ENCODE data around the gene SLC35B1.
"Not testable (repeated sequence)": the region's sequence is repeated elsewhere in the genome, so short reads cannot be mapped to it uniquely, and the experiment has no call there.

The SLC35B1 gene

DNA sequence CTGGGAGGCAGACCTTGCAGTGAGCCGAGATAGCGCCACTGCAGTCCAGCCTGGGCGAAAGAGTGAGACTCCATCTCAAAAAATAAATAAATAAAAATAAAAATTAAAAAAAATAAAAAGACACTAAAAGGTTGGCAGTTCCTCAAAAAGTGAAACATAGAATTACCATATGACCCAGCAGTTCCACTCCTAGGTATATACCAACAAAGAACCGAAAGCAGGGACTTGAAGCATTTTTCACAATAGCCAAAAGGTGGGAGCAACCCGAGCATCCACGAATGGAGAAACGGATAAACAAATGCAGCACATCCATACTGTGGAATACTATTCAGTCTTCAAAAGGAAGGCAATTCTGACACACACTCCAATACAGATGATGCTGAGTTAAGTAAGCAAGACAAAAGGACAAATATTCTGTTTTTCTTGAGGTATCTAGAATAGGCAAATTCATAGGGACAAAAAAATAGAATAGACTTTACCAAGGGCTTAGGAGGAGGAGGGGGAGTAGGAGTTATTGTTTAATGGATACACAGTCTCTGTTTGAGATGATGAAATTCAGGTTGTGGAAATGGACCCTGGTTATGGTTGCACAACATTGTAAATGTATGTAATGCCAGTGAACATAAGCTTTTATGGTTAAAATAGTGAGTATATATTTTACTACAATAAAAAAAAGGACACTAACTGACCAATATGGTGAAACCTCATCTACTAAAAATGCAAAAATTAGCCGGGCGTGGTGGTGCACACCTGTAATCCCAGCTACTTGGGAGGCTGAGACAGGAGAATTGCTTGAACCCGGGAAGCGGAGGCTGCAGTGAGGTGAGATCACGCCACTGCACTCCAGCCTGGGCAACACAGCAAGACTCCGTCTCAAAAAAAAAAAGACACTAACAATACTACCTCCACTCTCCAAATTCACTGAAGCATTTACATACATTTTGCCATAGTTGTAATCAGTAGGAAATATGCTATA lies 27.0 kb upstream of the SLC35B1 start:
- DNase-seq (ENCODE audit: low spot score), result no peak

DNA sequence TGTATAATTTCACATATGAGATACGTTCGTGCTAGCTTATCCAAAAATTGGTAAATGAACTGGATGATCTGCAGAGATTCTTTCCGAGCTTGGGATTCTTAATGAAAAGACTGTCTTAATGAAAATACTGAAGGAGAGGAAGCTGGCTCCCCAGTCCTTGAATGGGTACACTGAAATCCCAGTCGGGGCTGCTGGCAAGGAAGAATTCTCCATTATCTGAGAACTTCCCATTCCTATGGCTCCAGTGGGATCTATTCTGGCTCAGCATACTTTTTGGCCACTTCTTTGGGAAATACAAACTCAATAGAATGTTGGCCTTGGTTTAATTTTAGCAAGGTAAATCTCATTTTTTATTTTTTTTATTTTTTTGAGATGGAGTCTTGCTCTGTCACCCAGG lies 23.7 kb upstream of the SLC35B1 start:
- DNase-seq (ENCODE audit: low spot score), result no peak

DNA sequence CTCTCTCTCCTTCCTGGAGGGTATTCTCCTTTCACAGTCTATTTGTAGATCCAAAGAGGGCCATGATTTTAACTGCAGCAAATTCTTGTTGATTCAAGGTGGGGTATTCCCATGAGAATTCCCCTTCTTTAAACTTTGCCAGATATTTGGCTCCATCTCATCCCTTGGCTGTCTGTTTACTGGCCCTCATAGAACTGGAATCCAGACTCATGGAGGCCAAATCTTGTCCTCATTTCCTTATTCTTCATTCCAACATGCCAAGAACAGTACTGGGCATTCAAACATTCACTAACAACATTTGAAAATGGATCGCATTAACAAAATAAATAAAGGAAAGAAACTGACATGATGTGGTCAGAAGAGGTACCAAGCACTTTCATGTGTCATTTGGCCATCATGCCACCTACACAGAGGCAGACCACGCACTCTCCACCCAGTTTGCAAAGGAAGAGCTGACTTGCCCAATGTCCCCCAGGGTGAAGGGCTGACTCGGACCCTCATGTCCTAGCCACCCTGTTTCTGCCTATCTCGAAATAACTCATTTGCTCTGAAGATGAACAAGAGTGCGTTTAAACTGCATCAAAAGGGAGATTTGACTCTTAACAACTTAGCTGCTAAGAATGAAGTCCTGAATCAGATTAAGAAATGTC lies 23.1 kb upstream of the SLC35B1 start:
- no peak for DNase-seq (ENCODE audit: low spot score)

DNA sequence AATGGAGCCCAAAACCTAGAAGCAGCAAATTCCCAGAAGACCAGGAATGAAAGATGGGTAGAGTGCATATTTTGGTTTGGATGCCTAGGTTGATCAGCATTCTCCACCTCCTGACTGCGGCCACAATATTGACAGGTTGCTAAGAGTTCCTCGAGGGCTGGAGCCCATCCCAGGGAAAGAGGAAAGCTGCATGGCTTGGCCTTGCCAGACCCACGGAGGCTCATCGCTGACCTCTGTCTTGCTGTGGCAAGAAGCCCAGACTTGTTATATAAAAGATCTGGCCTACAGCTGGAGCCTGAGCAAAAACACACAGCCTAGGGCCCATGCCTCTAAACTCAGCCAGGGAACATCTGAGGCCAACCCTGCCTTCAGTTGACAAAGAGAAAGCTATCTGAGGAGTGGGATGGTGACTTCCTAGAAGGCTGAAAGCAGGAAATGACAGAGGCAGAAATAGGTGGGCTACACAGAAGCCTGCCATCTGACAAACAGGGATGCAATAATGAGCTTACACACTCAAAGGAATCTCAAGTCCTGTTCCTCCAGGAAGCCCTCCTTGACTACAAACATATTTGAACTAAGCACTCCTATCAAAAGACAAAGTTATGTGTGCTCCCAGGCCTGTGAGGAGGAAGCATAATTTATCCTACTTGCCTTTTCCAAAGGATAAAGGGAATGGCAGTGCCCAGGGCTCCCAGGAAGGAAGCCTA lies 22.5 kb upstream of the SLC35B1 start:
- DNase-seq (ENCODE audit: low spot score), result no peak

DNA sequence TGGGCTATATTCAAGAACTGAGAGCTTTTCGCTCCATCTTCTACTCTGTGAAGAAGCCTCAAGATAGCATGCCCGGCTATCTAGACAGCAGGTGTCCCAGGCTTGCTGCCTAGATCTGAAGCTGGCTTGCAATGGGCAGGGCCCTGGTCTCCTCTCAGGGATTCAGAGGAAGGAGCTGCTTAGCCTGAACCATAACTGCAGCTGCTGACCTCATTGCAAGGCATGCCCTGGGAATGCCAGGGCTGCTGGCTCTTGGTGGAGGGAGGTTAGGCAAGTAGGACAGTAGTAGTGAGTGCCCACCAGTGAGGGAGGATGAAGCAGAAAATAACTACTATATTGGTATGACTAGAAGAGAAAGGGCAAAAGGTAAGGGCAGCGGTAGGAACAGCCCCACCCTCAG lies 21.3 kb upstream of the SLC35B1 start:
- DNase-seq (ENCODE audit: low spot score), result no peak

DNA sequence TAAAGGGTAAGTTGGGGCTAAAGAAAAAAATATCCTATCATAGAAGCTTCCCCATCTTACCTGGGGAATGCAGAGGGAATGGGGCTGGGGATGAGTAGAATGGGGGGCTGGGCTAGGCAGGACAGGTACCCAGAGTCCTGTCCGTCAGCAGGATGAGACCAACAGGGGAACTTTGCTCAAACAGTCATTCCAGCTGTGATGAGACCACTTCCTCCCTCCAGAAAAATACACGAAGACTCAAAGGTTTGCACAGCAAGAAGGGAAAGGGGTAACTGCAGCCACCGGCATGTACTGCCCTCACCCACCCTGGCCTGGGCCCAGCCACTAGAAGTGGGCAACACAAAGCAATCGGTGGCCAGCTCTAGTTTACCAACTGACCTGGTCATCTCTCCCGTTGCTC lies 20.7 kb upstream of the SLC35B1 start:
- DNase-seq (ENCODE audit: low spot score), result no peak

DNA sequence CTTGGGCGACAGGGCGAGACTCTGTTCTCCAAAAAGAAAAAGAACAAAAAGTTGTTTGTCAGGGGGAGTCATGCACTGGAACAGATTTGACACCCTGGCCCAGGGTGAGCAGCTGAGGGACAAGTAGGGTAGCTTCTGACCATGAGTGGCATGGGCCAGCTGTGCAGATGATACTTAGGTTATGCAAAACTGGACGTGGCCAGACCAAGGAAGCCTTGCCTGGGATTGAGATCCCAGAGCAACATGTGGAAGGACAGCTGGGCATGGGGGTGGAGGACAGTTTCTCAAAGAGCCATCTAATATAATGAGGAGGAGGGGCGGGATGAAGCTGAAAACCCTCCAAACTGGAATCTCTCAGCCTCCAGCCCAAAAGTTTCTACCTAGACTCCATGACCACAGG lies 19.6 kb upstream of the SLC35B1 start:
- no peak for DNase-seq (ENCODE audit: low spot score)

DNA sequence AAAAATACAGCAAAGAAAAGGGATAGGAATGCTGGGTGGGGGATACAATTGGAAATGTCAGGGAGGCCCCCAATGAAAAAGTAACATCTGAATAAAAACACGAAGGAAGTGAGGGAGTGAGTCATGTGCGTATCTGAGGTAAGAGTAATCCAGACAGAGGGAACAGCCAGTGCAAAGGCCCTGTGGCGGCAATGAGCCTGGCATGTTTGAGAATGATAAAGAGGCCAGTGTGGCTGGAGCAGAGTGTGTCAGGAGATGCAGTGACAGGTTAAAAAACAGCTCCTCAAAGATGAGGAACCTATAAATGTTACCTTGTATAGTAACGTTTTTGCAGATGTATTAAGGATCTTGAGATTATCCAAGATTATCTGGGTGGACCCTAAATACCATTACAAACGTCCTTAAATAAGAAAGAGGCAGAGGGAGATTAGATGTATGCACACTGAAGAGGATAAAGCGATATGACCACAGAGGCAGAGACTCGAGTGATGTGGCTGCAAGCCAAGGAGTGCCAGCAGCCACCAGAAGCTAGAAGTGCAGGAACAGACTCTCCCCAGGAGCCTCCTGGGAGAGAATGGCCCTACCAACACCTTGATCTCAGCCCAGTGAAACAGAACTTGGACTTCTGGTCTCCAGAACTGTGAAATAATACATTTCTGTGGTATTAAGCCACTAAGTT lies 17.8 kb upstream of the SLC35B1 start:
- no peak for DNase-seq (ENCODE audit: low spot score)

DNA sequence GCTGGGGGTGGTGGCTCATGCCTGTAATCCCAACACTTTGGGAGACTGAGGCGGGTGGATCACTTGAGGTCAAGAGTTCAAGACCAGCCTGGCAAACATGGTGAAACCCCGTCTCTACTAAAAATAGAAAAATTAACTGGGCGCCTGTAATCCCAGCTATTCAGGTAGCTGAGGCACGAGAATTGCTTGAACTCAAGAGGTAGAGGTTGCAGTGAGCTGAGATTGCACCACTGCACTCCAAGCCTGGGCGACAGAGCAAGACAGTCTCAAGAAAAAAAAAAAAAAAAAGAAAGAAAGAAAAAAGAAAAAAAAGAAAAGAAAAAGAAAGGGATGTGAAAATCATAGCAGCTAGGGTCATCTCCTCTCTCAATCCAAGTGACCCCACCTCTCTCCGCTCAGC lies 16.8 kb upstream of the SLC35B1 start:
- DNase-seq (ENCODE audit: low spot score), result not testable (repeated sequence)

DNA sequence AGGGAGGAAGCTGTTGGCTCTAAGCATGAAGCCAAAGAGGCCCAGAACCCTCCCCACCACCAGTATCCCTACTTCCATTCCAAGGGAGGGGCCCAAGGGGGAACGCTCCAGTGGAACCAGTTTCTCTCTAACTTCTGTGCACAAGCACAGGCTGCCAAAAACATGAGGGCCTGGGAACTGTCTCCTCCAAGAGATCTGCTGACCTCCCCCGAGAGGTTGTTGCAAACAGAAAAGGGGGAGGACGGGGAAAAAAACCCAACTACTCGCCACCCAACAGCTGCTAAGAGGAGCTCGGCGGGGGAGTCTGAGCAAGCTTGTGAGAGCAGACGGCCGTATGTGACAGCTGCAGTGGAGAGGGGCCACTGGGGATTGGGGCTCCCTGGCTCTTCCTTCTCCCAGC lies 15.7 kb upstream of the SLC35B1 start:
- no peak for DNase-seq (ENCODE audit: low spot score)

DNA sequence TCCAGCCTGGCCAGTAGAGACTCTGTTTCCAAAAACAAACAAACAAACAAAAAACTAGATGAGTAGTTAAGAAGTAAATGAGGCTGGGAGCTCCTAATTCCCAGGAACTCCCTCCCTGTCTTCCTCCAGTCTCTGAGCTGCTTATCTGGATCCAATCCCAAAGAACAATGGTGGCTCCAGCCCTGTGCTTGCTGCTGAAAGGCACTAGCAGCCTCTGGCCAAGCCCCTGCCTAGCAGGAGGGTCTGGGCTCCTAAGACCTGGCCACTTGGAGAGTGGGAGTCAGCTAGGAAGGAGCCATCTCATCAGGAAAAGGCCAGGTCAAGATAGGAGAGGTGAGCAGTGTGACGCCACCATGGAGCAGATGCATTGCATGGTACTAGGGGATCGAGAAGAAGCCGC lies 14.3 kb upstream of the SLC35B1 start:
- no peak for DNase-seq (ENCODE audit: low spot score)

DNA sequence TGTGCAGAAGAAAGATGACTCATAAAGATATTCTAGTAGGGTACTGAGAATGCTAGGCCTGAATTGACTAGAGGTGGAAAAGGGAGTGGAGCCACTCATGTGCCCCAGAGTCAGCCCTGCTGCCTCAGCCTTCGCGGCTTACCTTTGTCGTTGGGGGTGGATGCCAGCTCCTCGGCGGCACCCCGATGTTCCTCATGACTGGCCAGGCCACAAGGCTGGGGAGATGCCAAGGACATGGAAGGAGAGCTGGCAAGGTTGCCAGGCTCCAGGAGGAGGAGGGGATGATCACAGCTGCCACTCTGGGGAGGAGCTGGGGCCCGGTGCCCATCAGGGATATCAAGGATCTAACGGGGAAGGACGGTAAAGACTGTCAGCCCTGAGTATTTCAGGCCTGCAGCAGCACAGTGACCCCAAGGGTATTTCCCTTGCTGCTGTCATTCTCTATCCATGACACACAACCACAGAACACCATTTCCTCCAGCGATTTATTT lies 9.7 kb upstream of the SLC35B1 start:
- DNase-seq (ENCODE audit: low spot score), result no peak

DNA sequence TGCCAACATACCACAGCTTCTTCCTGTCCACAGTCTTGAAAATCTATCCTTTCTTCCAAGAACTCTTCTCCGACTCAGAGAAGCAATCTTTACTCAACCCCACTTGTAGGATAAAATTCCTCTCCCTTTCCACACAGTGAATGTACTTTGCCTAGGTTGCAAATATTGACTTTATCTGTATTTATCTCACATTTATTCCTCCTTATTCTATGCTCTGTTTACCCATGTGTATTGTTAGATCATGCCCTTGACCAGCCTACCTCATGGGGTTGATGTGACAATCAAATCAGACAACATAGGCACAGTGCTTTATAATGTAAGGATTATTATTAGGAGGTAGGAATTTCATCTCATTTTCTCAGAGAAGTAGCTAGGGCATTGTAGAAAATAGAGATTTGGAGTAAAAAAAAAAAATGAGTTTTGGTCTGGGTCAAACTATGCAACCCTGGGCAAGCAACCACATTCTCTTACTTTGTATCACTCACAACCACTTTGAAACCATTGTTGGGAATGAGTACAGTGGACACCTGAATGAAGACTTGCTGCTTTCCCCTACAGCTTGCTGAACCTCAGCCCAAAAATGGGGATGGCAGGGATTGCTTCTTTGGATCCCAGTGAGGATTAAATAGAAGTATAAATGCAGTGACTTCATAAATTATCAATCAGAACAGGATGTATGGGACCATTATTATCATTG lies 9.1 kb upstream of the SLC35B1 start:
- no peak for DNase-seq (ENCODE audit: low spot score)

DNA sequence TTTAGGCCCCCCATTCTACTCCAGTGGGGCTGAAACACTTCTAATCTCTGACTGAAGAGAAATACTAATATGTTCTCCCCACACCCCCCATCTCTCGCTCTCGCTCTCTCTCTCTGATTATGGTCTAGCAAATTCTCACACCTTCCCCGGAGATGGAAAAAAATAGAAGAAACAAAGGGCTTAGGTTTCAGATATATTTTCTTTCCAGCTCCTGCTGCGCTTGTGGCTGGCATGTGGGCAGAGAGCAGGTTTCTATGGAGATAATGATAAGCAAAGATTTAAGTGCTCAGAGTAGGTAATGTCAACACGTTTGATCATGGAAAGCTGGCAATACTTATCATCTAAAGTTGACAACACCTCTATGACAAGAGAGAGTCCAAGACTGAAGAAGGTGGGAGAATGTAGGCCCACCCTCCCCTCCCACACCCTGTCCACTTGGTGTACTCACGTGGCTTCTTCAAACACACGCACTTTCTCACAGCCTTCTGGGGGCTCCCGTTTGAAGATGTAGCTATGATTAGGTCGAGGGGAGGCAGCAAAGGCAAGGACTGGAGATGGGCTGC lies 8.0 kb upstream of the SLC35B1 start:
- DNase-seq (ENCODE audit: low spot score), result no peak

DNA sequence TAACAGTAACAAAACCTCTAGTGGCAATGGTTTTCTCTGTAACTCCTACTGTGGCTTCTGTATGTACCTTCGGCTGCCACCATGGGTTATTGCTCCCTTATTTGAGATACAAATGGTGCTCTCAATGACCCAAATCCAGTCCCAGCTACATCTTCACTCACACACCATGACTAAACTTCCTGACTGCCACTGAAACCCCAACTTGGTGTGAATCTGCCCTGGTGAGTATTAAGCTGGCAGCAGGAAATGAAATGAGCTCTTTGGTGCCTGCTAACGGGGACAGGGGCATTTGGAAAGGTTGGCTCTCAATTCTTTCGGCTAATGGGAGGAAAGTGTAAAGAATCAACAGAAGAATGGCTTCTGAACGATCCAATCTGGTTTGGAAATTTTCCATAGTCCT lies 7.5 kb upstream of the SLC35B1 start:
- no peak for DNase-seq (ENCODE audit: low spot score)

DNA sequence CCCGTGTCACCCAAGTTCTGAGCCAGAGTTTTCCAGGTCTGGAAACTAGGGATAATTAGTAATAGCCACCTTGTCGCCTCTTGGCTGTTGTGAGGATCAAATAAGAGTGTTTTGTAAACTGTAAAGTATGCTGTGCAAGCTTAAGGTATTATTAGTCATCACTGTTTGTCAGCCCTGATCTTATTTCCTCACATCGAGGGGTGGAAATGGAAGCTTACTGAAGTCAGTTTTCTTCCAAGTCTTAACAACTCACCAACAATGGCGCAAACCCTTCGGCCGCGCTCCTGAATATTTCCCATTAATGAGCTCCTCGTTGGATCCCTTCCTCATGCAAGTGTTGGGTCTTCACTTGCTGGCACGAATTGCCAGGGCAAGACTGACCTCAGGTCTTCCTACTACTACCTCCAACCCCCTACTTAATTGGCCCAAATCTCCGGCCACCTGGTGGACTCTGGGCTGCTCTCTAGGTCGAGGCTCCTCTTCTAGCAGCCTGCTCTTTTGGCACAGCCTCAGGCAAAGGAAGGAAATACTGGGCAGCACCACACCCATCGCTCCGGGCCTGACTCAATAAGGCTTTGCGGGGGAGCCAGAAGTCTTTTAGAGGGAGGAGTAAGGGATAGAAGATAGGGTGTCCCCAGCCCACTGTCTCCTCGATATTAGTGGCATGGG lies 885 bp upstream of the SLC35B1 start:
- no peak for DNase-seq (ENCODE audit: low spot score)

DNA sequence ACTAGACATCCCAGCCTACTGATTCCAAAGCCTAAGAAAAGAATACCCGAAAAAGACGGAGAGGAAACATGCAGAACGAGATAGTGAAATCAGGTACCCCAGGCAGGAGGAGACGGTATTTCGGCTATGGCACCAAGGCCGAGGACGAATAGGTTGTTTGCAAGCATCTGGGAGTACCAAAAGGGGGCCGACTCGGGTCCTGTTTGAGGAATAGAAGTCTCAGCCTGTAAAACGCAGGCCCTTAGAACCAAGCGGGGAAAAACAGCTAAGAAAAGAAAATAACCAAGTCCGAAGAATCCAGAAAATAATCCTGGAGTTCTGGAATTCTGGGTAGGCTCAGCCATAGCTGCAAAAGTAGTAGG lies 537 bp downstream of the SLC35B1 start:
- DNase-seq (ENCODE audit: low spot score), result no peak

DNA sequence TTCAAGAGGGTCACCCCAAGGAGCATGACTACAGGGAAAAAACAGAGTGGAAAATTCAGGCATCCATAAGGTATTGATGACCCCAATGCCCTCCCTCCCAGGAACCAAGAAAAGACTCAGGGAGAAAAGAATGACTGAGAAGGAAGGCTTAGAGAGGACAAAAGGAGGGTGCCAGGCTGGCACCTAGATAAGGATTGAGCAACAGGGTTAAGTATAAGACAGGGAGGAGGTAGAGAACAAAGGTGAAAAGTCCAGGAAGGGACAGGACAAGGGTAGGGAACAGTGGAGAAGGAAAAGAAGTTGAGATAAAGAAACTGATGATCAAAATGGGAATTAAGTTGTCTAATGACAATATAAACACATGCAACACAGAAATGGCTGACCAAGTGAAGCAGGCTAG lies 2.5 kb downstream of the SLC35B1 start:
- no peak for DNase-seq (ENCODE audit: low spot score)

DNA sequence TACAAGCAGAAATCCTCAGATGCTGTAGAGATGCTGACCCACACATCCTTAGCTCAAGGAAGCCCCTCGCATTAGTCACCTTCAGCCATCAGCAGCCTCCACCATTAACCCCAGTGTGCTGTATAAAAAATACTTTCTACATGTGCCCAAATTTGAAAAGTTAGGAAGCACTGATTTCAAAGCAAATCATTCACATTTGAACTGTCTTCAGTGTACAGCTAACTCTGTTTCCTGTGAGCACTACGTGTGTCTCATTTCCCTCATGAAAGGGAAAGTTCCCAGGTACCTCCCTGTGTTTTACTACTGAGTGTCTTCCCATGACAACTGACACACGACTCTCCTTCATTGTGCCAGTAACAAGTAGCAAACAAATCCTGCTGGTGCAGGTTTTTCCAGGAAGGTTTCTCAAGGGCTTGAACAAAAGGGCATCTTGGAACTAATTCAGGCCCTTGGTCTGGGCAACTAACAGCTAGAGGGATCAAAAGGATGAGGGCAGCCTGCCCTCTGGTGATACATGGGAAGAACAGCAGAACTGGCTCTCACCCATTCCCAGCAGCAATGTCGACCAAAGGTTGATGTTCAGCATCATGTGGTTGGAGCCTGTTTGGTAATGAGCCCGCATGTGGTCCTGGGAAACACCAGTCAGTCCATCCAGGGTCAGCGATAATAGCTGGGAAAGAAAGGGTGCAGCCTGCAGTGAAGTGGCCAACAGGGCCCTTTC lies 4.0 kb downstream of the SLC35B1 start:
- DNase-seq (ENCODE audit: low spot score), result peak; percentile 41

DNA sequence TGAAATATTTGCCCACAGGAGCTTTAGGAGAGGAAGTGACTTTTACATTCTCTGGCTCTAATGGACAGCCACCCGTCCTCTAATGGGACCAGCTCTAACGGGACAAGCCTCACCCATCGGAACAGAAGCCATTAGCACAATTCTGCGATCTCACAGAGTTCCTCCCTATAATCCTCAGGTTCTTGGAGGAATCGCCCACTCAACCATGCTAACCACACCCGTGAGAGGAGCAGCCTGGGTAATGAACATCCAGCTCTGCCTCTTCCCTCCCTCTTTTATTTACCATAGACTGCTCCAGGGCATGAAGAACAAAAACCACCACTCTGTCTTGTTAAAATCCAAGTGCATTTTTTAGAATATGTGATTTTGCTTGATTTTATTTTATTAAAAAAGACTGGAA lies 6.8 kb downstream of the SLC35B1 start:
- no peak for DNase-seq (ENCODE audit: low spot score)
